ENCODE results near the gene FCRLB. TPM values are rescaled to one million over a fixed set of nuclear protein-coding genes. Genes with fewer than 3 reads are reported as not detected.

Gene FCRLB
- total and polyA plus RNA-seq, 3 donors from 2014 or later: 0.53 to 0.68 (median 0.63) TPM

GRCh38 chr1:161709373-161709772 lies 12.0 kb upstream of the FCRLB start:
- Histone ChIP-seq H3K9me3 (no peaks in the 10 kb centered on the region), H3K4me1 (no peaks in the 10 kb centered on the region), H3K27me3 (no peaks in the 10 kb centered on the region), H3K27ac (no peak overlapping the region), H3K4me3 (no peak overlapping the region), H3K36me3 (ENCODE audit: low read depth, missing control alignments) (no peaks in the 10 kb centered on the region)
- intact Hi-C loops (cut with DNase I; ENCODE audit: low total_unique reads): no loop called here
- 80 to 84% methylated on average over 4 of the region's 4 CpGs for WGBS, 2 donors
- TF ChIP-seq CTCF (IDR thresholded peaks at IDR 0.05): no peak
- TF ChIP-seq POLR2A (IDR thresholded peaks at IDR 0.05): no peak
- no peak for DNase-seq

GRCh38 chr1:161710560-161710959 lies 10.8 kb upstream of the FCRLB start:
- DNase-seq: no peak
- Histone ChIP-seq H3K27me3 (no peaks in the 10 kb centered on the region), H3K4me1 (no peaks in the 10 kb centered on the region), H3K9me3 (no peaks in the 10 kb centered on the region), H3K36me3 (ENCODE audit: low read depth, missing control alignments) (no peaks in the 10 kb centered on the region), H3K27ac (no peak overlapping the region), H3K4me3 (no peak overlapping the region)
- WGBS, 2 donors: 79 to 86% methylated on average over 4 of the region's 4 CpGs
- TF ChIP-seq CTCF (IDR thresholded peaks at IDR 0.05): no peak
- no peak for TF ChIP-seq POLR2A (IDR thresholded peaks at IDR 0.05)
- intact Hi-C loops (cut with DNase I; ENCODE audit: low total_unique reads): no loop called here

DNA sequence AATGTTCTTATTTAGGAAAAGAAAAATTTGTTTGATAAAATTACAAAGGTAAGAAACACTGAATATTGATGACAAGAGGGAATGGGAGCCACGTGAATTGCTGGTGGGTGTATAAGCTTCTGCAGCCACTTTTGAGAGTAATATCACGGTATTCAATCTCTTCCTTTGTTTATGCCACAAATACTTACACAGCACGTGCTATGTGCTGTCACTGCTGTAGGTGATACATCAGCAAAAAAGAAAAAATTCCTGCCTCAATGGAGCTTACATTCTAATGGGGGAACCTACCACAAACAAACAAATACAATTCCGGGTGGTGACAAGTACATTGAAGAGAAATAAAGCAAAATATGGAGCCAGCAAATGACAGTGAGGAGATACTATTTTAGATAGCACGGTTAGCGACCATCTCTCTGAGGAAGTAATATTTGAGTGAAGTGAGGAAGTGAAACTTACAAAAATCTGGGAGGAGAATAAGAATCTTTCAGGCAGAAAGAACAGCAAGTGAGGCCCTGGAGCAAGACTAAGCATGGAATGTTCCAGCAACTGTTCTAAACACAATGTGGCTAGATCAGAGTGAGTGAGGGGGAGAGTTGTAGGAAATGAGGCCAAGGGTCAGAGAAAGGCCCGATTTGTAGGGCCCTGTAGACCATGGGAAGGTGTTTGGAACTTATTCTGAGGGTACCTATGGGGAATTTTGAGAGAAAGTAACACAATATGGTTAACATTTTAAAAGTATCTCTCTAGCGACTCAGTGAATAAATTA lies 2.6 kb upstream of the FCRLB start:
- TF ChIP-seq CTCF (IDR thresholded peaks at IDR 0.05): no peak
- no peak for TF ChIP-seq POLR2A (IDR thresholded peaks at IDR 0.05)
- no peaks in the 10 kb centered on the region for H3K27me3 ChIP-seq
- DNase-seq: no peak
- H3K4me3 ChIP-seq: no peak overlapping the region
- H3K4me1 ChIP-seq: no peaks in the 10 kb centered on the region
- intact Hi-C loops (cut with DNase I; ENCODE audit: low total_unique reads): no loop called here
- H3K9me3 ChIP-seq: no peaks in the 10 kb centered on the region
- 80 to 85% methylated on average over 8 of the region's 8 CpGs for WGBS, 2 donors
- H3K36me3 ChIP-seq (ENCODE audit: low read depth, missing control alignments): no peaks in the 10 kb centered on the region
- H3K27ac ChIP-seq: no peak overlapping the region

GRCh38 chr1:161719325-161719611 lies 2.1 kb upstream of the FCRLB start:
- no peaks in the 10 kb centered on the region for H3K4me1 ChIP-seq
- H3K27me3 ChIP-seq: no peaks in the 10 kb centered on the region
- intact Hi-C loops (cut with DNase I; ENCODE audit: low total_unique reads): no loop called here
- H3K4me3 ChIP-seq: no peak overlapping the region
- H3K27ac ChIP-seq: no peak overlapping the region
- DNase-seq: no peak
- no peak for TF ChIP-seq POLR2A (IDR thresholded peaks at IDR 0.05)
- TF ChIP-seq CTCF (IDR thresholded peaks at IDR 0.05): no peak
- WGBS, 2 donors: 85 to 94% methylated on average over 1 of the region's 1 CpG
- no peaks in the 10 kb centered on the region for H3K9me3 ChIP-seq
- H3K36me3 ChIP-seq (ENCODE audit: low read depth, missing control alignments): no peaks in the 10 kb centered on the region

- intact Hi-C loops (cut with DNase I; ENCODE audit: low total_unique reads): no loop called here
- no peaks in the 10 kb centered on the region for H3K4me1 ChIP-seq
- TF ChIP-seq CTCF (IDR thresholded peaks at IDR 0.05): no peak
- TF ChIP-seq POLR2A (IDR thresholded peaks at IDR 0.05): no peak
- H3K9me3 ChIP-seq: no peaks in the 10 kb centered on the region
- no peak overlapping the region for H3K4me3 ChIP-seq
- DNase-seq: no peak
- H3K27me3 ChIP-seq: no peaks in the 10 kb centered on the region
- H3K27ac ChIP-seq: no peak overlapping the region
- 96 to 100% methylated on average over 1 of the region's 1 CpG for WGBS, 2 donors
- H3K36me3 ChIP-seq (ENCODE audit: low read depth, missing control alignments): no peaks in the 10 kb centered on the region
Measured at GRCh38 chr1:161720422-161720821, 922 bp upstream of the FCRLB start.
